Measurements from ENCODE around the gene SCFD2. TPM values are rescaled to one million over a fixed set of nuclear protein-coding genes. Genes with fewer than 3 reads are reported as not detected.
"Not testable (repeated sequence)": the region's sequence is repeated elsewhere in the genome, so short reads cannot be mapped to it uniquely, and the experiment has no call there.

SCFD2 gene
- polyA plus RNA-seq, 1 donor from 2014 or later = 17.2 TPM

DNA sequence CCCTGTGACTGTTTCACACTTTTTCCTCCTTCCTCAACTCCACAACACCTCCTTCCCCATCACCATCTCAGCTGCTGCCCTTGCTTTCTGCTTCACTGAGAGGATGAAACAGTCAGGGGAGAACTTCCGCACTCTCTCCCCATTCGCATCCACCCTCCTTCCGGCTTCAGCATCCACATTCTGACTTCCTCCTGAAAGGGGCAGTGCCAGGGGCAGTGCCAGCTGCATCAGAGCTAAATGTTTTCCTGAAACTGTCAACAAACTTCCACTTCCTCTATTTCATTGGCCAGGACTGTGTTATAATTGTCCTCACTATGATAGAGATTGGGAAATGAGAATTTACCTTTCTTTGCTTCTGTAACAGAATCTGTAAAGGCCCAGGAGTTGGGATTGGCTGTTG lies 521.9 kb downstream of the SCFD2 start:
- peaks cover 4% of the 10 kb centered on the region for H3K36me3 Mint-ChIP-seq
- H3K27me3 Mint-ChIP-seq = no peaks in the 10 kb centered on the region
- H3K27ac Mint-ChIP-seq = peak overlapping the region; percentile 2 to 92 (median 64)
- peak overlapping the region in 2 of 4 donors; percentile 24 to 76 for H3K4me3 Mint-ChIP-seq
- peaks cover 8 to 11% (median 9%) of the 10 kb centered on the region in 3 donors for H3K4me1 Mint-ChIP-seq
- H3K9me3 Mint-ChIP-seq = no peaks in the 10 kb centered on the region

DNA sequence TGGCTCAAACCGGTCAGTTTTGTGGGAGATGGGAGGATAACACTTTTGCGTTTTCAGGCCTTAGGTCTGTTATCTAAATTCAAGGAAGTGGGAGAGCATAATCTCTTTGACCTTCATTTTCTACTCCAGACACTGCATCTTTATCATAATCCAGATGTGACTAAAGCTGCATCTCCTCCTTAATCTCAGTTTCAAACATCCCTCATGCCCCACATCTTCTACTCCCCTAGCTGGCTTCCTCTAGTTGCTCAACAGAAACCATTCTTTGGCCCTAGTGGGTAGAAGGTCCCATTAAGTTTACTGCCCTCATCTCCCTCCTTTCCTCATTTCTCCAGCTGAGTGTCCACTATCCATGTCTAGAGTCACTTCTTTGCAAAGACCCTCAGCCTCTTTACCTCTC lies 522.5 kb downstream of the SCFD2 start:
- Mint-ChIP-seq H3K4me3 (peak overlapping the region in 2 of 4 donors; percentile 24 to 76), H3K36me3 (peaks cover 4% of the 10 kb centered on the region), H3K9me3 (no peaks in the 10 kb centered on the region), H3K27ac (peak overlapping the region in 1 of 3 donors; percentile 64), H3K4me1 (peaks cover 8 to 11% (median 9%) of the 10 kb centered on the region in 3 donors), H3K27me3 (no peaks in the 10 kb centered on the region)

DNA sequence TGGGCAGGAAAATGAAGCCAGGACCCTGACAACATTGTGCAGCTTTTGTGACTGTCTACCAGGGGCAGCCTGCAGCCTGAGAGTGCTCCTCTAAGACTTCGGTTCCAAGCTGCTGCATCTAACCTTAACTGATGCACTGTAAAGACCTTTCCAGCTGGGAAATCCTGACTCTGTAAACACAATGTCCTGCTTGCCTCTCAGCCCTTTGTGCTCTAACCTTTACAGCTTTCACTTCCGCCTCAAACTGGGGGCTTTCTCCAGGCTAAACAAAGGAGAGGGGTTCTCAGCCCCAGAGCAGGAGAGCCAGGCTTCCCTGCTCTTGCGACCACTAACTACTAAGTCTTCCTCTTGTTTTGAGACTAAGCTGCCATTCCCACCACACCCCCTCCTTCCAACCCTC lies 523.1 kb downstream of the SCFD2 start:
- H3K36me3 Mint-ChIP-seq = peaks cover 3% of the 10 kb centered on the region
- H3K4me3 Mint-ChIP-seq = no peak overlapping the region
- no peaks in the 10 kb centered on the region for H3K27me3 Mint-ChIP-seq
- H3K27ac Mint-ChIP-seq = no peak overlapping the region
- H3K4me1 Mint-ChIP-seq = peaks cover 8 to 11% (median 9%) of the 10 kb centered on the region in 3 donors
- H3K9me3 Mint-ChIP-seq = no peaks in the 10 kb centered on the region

DNA sequence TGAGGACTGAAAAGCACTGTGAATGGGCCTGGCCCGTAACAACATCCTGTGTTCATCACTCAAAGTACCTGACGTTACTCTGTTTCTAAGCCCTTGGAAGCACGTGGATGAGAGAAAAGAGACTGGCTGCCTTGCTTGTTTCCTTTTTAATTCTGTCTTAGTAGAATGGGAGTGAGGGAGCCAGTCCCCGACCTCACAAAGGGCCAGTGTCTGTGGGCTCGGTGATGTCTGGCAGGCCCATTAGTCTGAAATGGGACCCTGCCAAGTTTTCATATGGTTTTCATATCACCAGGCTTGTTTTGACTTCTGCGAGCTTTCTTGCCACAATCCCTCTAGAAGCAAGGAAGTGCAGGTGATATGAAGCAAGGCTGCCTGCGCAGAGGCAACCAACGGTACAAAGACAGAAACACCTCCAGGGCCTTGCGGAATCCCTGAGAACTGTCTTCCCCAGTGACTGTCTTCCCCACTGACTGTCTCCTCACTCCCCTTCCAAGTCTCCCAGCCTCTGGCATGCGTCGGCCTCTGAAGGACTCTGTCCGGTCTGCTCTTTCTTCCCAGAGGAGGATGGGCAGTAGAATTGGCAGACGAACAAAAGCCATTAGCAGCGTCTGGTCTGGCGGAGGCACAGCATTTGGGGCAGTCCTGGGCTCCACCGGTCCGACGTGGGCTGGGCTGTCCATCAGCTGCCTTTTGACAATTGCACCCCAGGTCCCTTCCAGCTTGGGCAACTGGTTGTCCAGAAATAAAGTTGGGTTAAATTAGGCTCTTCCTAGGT lies 524.0 kb downstream of the SCFD2 start:
- Mint-ChIP-seq H3K27ac (no peak overlapping the region), H3K36me3 (peaks cover 3% of the 10 kb centered on the region), H3K4me1 (peaks cover 8 to 11% (median 9%) of the 10 kb centered on the region in 3 donors), H3K4me3 (no peak overlapping the region), H3K27me3 (no peaks in the 10 kb centered on the region), H3K9me3 (no peaks in the 10 kb centered on the region)

DNA sequence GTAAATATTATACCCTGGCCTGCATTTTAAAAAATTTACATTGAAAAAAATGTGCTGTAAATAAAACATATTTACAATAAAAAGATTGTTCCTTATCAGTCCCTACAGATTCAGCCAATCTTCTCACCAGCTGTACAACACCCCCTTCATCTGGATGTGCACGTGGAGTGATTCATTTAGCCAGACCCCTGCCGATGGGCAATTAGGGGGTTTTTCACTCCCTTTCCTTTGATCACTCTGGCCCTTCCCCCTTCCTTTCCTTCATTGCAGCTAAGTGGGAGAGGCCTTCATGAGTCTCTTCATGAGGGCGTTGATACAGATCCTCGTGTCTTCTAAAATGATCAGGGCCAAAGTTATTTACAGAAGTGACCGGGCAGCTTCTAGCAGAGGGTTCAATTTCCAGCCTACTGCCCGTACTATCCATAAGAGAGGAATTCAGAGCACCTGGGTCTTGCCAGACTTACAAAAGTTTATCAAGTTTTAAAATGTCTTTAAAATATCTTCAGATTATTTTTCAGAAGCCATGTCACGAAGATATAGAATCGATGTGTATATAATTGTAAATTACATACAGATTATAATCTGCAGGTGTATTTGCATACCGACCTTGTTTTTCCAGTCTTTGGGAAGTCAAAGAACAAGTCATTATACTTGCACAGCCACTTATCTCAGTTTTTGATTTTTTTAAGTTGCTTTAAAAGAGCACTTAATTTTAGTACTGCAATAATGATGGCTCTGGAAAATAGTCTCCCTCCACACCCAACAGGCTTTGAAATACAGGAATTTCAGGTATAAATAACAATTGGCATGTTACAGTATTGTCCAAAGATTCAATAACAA lies 525.1 kb downstream of the SCFD2 start:
- Mint-ChIP-seq H3K36me3 (peaks cover 3% of the 10 kb centered on the region), H3K27ac (no peak overlapping the region), H3K4me1 (peaks cover 8 to 11% (median 9%) of the 10 kb centered on the region in 3 donors), H3K27me3 (no peaks in the 10 kb centered on the region), H3K9me3 (no peaks in the 10 kb centered on the region), H3K4me3 (no peak overlapping the region)

DNA sequence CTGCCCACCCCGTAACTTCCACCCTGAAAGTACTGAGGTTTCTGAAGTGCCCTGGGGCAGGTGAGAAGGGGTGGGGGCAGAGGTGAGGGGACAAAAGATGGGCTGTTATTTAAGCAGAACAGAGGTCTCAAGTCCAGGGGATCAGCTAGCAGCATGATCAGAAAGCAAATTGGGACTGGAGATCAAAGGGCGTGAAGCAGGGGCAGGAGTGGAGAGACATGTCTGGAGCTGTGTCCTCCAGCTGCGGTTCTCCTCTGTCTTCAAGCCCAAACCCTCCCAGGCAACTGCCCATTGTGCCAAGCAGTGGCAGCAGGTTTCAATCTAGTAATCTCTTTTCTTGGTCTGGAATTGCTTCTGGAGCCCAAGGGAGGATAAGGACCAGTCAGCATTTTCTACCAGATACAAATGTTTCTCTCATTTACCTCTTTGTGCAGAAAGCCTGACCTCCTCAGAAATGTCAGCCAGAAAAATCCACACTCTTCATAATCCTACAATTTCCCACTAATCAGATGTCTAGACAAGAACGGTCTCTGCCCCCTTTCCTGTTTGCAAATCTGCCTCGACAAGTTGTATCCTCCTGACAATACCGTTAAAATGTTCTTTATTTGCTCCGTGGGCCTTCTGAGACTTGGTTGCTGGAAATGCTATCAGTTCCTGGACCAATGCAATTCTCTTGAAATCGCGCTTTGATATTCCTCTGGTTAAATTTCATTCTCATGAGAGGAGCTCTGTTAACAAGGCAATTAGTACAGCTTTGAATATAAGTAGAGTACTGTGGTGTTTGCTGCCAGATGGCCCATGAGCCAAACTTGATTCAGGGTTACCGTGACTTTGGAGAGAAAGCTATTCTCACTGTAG lies 526.9 kb downstream of the SCFD2 start:
- Mint-ChIP-seq H3K36me3 (peaks cover 2% of the 10 kb centered on the region), H3K4me3 (no peak overlapping the region), H3K27ac (peak overlapping the region in 1 of 3 donors; percentile 10), H3K4me1 (peaks cover 2 to 9% (median 8%) of the 10 kb centered on the region in 3 donors), H3K27me3 (no peaks in the 10 kb centered on the region), H3K9me3 (no peaks in the 10 kb centered on the region)

DNA sequence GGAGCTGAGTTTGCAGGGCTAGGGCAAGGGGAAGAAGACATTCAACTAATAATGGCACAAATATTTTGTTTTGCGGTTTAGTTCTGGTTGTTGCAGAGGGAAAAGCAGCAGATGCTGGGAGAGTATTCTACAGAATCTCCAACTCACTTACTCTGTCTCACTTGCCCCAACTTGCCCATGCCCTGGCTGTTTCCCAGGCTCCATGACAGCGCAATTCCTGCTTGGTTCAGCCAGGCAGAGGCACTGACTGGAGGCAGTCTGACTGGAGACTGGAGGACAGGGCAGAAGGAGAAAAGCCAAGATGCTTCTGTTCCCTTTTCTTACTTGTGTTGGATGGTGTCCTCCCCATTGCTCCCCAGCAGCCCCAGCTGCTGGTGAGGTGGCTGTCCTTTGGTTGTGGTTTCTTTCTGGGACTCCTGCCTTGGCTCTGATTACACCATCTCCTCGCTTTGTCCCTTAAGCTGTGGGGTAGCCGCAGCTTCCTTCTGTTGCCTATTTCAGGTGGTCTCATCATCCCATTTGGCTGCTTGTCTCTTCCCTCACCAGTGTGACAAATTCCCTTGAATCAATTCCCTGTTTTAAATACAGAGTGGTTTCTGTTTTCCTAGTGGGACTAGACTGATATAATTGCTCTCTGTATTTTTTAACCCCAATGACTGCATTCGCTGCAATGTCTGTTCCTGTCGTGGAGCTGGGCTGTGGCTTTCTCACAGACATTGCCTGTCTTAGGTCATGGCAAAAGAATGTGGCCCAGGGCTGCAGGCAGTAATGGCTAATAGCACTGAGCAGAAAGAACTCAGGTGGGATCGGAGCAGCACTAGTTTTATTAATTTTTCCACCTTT lies 527.9 kb downstream of the SCFD2 start:
- H3K9me3 Mint-ChIP-seq = no peaks in the 10 kb centered on the region
- H3K27me3 Mint-ChIP-seq = no peaks in the 10 kb centered on the region
- no peak overlapping the region for H3K4me3 Mint-ChIP-seq
- H3K4me1 Mint-ChIP-seq = no peaks in the 10 kb centered on the region
- H3K27ac Mint-ChIP-seq = no peak overlapping the region
- H3K36me3 Mint-ChIP-seq = no peaks in the 10 kb centered on the region

DNA sequence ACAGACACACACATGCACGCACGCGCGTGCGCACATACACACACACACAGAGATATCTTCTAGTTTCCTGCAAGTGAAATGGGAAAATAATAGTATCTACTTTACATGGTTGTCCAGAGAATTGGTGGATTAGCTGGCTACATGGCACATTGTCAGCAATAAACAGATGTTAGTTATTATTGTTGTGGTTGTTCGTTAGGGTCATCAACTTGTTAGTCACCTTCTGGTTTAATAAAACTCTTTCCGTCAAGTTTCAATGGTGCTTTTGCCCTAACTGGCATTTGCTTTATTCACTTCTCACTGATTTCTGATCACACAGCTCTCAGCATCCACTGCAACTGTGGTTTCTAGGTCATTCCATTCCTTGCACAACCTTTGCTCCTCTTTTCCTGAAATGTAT lies 529.2 kb downstream of the SCFD2 start:
- Mint-ChIP-seq H3K9me3 (no peaks in the 10 kb centered on the region), H3K27ac (no peak overlapping the region), H3K4me3 (no peak overlapping the region), H3K4me1 (no peaks in the 10 kb centered on the region), H3K36me3 (no peaks in the 10 kb centered on the region), H3K27me3 (peaks cover 1% of the 10 kb centered on the region)

DNA sequence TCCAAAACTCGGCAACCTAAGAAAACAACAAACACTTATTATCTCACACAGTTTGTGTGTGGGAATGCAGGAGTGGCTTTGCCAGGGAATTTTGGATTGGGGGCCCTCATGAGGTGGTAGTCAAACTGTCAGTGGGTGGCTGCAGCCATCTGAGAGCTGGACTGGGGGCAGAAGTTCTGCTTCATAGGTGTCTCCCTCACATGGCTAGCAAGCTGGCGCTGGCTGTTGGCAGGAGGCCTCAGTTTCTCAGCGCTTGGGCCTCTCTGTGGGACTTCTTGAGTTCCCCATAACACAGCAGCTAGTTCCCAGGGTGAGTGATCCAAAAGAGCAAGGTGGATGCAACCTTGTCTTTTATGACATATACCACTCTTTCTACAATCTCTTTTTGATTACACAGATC lies 529.7 kb downstream of the SCFD2 start:
- Mint-ChIP-seq H3K27me3 (peaks cover 1% of the 10 kb centered on the region), H3K9me3 (no peaks in the 10 kb centered on the region), H3K27ac (no peak overlapping the region), H3K36me3 (no peaks in the 10 kb centered on the region), H3K4me3 (no peak overlapping the region), H3K4me1 (no peaks in the 10 kb centered on the region)

DNA sequence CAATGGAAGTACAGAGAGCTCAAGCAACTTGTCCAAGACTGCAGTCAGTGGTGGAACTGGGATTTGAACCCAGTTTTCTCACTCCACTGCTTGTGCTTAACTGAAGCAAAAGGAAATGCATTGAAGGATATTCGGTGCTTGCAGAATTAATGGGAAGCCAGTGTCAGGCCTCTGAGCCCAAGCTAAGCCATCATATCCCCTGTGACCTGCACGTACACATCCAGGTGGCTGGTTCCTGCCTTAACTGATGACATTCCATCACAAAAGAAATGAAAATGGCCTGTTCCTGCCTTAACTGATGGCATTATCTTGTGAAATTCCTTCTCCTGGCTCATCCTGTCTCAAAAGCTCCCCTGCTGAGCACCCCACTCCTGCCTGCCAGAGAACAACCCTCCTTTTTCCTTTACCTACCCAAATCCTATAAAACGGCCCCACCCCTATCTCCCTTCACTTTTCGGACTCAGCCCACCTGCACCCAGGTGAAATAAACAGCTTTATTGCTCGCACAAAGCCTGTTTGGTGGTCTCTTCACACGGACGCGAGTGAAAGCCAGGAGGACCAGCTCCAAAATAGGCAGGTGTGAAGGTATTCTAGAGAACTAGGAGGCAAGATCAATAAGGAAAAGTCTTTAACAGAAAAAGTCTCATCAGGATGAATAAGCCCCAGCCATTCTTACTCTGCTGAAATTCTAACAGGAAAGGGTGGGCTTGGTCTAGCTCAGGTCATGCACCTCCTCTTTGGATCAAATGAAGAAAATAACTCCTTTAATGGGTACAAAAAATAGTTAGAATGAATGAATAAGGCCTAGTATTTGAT lies 531.0 kb downstream of the SCFD2 start:
- not testable (repeated sequence) for H3K27me3 Mint-ChIP-seq
- peak overlapping the region in 1 of 3 donors; percentile 31 for H3K27ac Mint-ChIP-seq

DNA sequence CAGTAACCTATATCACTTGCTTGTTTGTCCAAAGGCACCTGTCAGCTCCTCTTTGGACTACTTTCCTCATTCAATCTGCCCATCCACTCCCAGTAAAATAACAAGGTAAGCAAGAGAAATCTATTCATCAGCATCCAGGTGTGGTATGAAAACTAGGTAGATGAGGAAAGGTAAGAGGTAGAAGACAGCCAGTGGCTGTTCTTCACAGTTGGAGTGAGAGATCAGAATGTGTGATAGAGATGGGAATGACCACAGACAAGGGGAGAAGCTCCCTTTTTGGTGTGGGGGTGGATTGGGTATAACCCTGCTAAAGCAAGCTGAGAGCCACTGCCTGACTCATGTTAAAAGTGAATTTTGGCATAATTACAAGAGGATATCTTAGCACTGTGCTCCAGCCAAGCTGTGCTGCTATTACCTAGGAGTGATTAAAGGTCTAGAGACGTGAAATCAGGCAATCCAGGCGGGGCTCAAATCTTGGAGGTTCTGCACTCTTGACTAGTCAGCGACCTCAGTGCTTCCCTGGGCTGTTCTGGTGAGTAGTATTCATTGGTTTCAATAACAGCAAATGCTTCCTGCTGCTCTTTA lies 531.8 kb downstream of the SCFD2 start:
- Mint-ChIP-seq H3K36me3 (no peaks in the 10 kb centered on the region), H3K27me3 (peaks cover 1% of the 10 kb centered on the region), H3K9me3 (peaks cover 0 to 1% (median 0%) of the 10 kb centered on the region in 3 donors), H3K4me1 (no peaks in the 10 kb centered on the region), H3K27ac (no peak overlapping the region), H3K4me3 (no peak overlapping the region)

More for the DNA sequence above, 531.0 kb downstream of the SCFD2 start:
- H3K4me3 Mint-ChIP-seq, H3K36me3 Mint-ChIP-seq, H3K9me3 Mint-ChIP-seq, H3K4me1 Mint-ChIP-seq: not testable (repeated sequence)

DNA sequence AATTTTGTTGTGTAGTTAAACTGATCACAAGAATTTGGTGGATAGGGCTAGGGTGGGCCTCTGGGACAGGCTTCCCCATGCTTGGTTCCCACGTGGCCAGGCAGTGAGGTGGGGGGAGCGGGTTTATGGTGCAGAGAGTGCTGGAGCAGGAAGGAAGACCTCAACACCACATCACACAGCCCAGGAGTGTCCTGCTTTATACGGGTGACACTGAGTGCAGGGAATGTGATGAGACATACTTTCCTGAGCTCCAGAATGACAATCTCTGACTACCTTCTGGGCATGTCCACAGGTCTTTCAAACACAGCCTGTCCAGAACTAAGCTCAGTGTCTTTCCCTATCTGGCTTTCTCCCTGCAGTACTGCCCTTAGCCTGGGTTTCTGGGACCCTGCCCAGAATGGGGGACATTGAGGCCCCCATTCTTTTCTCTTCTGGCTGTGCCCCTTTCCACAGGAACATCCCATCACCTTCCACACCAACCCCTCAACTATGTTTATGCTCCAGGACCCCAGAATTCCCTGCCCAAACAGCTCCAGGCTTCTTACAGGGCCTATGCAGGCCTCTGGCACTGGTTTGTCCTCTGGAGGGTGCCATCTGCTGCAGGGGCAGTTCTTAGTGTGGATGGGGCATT lies 540.3 kb downstream of the SCFD2 start:
- peaks cover 0 to 2% (median 0%) of the 10 kb centered on the region in 3 donors for H3K9me3 Mint-ChIP-seq
- no peaks in the 10 kb centered on the region for H3K36me3 Mint-ChIP-seq
- peak overlapping the region in 1 of 4 donors; percentile 39 for H3K4me3 Mint-ChIP-seq
- no peaks in the 10 kb centered on the region for H3K27me3 Mint-ChIP-seq
- H3K4me1 Mint-ChIP-seq = peaks cover 0 to 2% (median 0%) of the 10 kb centered on the region in 3 donors
- no peak overlapping the region for H3K27ac Mint-ChIP-seq
